ENCODE measurements around the gene ZFYVE28.

ZFYVE28 gene

DNA sequence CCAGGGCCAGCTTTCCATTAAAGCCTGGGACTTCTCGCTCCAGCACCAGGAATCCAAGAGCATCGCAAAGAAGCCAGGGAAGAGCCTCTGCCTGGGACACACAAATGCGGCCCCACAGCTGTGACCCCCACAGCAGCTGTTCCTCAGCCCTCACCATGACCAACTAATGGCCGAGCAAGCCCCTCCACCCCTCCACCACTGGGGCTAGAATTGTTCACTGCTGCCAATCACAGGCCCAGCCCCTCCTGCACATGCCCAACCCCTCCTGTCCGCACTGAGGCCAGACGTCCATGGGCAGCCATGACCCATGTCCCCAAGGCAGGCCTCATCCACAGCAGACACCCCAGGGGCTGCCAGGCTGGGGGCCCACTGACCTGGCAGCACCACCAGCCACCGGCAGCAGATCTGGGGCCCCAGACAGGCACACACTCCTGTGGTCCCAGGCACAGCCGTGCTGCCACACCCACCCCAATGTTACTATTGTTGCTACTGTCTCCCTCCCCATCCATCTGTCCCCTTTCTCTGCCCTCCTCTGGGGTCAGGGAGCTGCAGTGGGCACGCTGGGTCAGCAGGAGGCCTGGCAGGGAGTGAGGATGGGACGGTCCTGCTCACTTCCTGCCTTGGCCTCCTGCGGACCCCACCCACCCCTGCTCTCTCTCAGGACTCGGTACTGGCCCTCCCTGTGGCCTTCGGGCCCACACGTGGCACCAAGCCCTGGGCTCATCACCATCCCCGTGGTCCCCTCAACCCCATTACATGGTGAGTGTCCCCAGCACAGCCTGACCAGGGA, 56.0 kb downstream of the ZFYVE28 start:
- peaks cover 0 to 19% of the 10 kb centered on the region in 2 donors for H3K27me3 Mint-ChIP-seq
- no peaks in the 10 kb centered on the region for H3K9me3 Mint-ChIP-seq
- peak overlapping the region; percentile 11 for H3K27ac Mint-ChIP-seq
- no peak for DNase-seq
- no peaks in the 10 kb centered on the region for H3K36me3 Mint-ChIP-seq
- no peaks in the 10 kb centered on the region for H3K4me1 Mint-ChIP-seq
- no peak overlapping the region for H3K4me3 Mint-ChIP-seq
- ATAC-seq (replicated peaks), result no peak

- DNase-seq, result no peak
- Mint-ChIP-seq H3K27ac (no peak overlapping the region), H3K36me3 (no peaks in the 10 kb centered on the region), H3K4me3 (no peak overlapping the region), H3K9me3 (no peaks in the 10 kb centered on the region), H3K4me1 (no peaks in the 10 kb centered on the region), H3K27me3 (peaks cover 0 to 19% of the 10 kb centered on the region in 2 donors)
- no peak for ATAC-seq (replicated peaks)
Measured at GRCh38 chr4:2361366-2362265, 56.8 kb downstream of the ZFYVE28 start.

GRCh38 chr4:2360396-2360730, 58.1 kb downstream of the ZFYVE28 start:
- H3K9me3 Mint-ChIP-seq, result no peaks in the 10 kb centered on the region
- H3K27me3 Mint-ChIP-seq, result peaks cover 0 to 16% of the 10 kb centered on the region in 2 donors
- no peak overlapping the region for H3K4me3 Mint-ChIP-seq
- no peak overlapping the region for H3K27ac Mint-ChIP-seq
- no peak for ATAC-seq (replicated peaks)
- no peaks in the 10 kb centered on the region for H3K36me3 Mint-ChIP-seq
- peaks cover 0 to 2% of the 10 kb centered on the region in 2 donors for H3K4me1 Mint-ChIP-seq
- DNase-seq, result no peak

DNA sequence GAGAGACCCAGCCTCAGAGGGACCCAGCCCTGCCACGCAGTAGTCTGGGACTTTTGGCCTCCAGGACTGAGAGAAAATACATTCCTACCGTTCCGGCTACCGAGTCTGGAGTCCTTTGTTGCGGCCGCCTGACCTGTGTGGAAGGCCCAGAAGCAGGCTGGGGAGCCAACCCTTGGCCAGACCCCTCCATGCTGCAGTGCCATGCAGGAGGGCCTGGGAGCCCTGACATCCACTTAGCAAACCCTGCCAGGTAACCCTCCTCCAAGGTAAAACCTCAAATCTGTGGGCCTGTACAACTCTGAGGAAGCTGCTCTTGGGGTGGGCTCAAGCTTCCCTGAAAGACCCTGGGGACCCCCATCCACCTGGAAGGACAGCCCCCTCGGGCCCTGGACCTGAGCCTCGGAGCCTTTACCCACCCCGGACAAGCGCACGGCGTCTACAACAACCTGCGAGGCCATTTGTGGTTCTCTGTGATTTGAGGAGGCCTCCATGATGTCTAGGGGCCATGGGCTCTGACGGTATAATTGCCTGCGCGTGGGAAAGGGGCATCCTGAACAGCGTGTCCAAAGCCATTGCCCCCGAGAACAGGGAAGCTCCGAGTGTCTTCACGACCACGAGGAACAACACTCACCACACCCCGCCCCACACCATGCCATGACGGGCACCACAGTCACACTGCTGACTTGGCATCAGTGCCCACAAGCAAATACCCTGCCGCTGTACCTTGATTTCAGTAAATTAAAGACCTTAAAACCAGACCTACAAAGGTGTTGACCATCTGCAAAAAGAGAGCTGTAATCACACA, 58.7 kb downstream of the ZFYVE28 start:
- Mint-ChIP-seq H3K4me1 (peaks cover 2 to 8% of the 10 kb centered on the region in 2 donors), H3K9me3 (no peaks in the 10 kb centered on the region), H3K4me3 (no peak overlapping the region), H3K36me3 (no peaks in the 10 kb centered on the region), H3K27ac (peak overlapping the region; percentile 14), H3K27me3 (peaks cover 0 to 13% of the 10 kb centered on the region in 2 donors)
- ATAC-seq (replicated peaks), result no peak
- DNase-seq, result no peak

DNA sequence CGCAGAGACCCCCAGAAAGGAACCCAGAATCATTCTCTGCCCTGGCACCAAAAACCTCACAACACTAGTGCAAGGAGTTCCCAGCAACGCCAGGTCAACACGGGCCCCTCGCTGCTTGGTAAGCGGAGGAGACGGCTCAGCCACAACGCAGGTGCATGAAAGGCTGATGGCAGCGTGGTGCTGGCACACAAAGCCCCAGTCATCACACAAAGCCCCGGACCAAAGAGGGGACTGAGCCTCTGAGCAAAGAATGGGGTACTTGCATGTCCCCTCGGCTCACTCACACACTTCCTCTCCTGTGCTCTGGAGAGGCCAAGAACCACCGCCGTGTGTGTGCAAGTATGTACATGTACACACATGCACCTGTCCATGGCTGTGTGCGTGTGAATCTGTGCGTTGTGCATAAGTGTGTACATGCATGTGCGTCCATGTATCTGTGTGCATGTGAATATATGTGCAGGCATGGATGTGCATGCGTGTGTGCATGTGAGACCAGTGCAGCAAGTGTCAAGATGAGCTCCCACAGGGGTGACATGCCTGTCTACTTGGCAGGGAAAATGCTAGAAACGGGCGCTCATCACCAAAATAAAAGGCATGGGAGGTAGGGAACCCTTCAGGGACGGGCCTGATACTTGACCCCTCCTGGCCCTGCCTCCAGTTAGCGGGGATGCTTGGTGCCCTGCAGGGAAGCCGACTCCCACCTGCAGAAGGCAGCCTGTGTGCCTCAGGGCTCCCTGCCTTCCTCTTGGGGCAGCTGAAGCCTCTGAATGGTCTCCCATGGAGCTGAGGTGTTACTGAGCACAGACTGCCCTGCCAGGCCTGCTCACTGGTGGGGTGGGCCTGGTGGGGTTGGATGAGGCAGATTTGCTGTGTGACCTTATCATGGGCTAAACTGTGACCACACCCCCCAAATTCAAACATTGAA, 60.4 kb downstream of the ZFYVE28 start:
- Mint-ChIP-seq H3K27me3 (peaks cover 0 to 6% of the 10 kb centered on the region in 2 donors), H3K4me1 (peaks cover 5 to 17% of the 10 kb centered on the region in 2 donors), H3K9me3 (no peaks in the 10 kb centered on the region), H3K4me3 (no peak overlapping the region), H3K36me3 (no peaks in the 10 kb centered on the region), H3K27ac (no peak overlapping the region)
- ATAC-seq (replicated peaks), result no peak
- DNase-seq, result no peak

- peaks cover 12 to 24% of the 10 kb centered on the region in 2 donors for H3K4me1 Mint-ChIP-seq
- no peaks in the 10 kb centered on the region for H3K9me3 Mint-ChIP-seq
- H3K27me3 Mint-ChIP-seq, result no peaks in the 10 kb centered on the region
- H3K36me3 Mint-ChIP-seq, result no peaks in the 10 kb centered on the region
- H3K4me3 Mint-ChIP-seq, result no peak overlapping the region
- DNase-seq, result no peak
- no peak for ATAC-seq (replicated peaks)
- no peak overlapping the region for H3K27ac Mint-ChIP-seq
Measured at GRCh38 chr4:2356123-2357069, 62.0 kb downstream of the ZFYVE28 start.

DNA sequence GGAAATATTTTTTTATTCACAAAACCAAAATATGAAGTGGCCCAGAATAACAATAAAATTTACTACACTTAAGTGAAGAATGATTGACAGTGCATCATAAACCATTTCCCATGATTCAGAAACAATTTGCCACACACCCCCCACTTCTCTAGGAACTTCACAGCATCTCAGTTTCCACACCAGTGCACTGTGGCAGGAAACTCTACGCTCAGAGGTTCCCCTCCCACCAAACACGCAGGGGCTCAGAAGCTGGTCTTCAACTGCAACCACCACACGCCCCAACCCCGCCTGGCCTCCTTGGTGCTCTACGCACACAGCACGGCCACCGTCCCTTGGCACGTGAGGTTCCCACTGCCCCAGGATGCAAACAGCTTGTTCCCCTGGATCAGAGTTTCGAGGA, 63.7 kb downstream of the ZFYVE28 start:
- Mint-ChIP-seq H3K27ac (no peak overlapping the region), H3K27me3 (no peaks in the 10 kb centered on the region), H3K4me1 (peaks cover 12 to 24% of the 10 kb centered on the region in 2 donors), H3K36me3 (no peaks in the 10 kb centered on the region), H3K4me3 (no peak overlapping the region), H3K9me3 (no peaks in the 10 kb centered on the region)
- ATAC-seq (replicated peaks) (peak; percentile 85 to 87), DNase-seq (peak; percentile 24)

DNA sequence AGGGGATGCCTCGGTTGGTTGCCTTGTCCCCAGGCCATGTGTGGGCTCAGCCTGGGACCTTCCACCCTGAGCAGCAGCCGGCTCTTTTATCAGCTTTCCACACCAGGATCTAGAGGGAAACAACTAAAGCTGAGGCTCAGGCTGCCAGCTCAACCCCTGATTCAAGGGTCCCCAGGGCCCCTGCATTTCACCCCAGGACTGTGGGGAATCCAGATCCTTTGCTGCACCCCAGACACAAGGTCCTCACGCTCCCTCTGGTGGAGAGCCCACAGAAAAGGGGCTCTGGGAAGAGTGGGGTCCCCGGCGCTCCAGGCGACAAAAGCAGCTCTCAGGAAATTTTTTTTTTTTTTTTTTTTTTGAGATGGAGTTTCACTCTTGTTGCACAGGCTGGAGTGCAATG, 64.3 kb downstream of the ZFYVE28 start:
- no peaks in the 10 kb centered on the region for H3K36me3 Mint-ChIP-seq
- ATAC-seq (replicated peaks), result peak; percentile 17
- H3K4me1 Mint-ChIP-seq, result peaks cover 12 to 24% of the 10 kb centered on the region in 2 donors
- no peaks in the 10 kb centered on the region for H3K9me3 Mint-ChIP-seq
- no peaks in the 10 kb centered on the region for H3K27me3 Mint-ChIP-seq
- DNase-seq, result no peak
- no peak overlapping the region for H3K4me3 Mint-ChIP-seq
- H3K27ac Mint-ChIP-seq, result no peak overlapping the region

DNA sequence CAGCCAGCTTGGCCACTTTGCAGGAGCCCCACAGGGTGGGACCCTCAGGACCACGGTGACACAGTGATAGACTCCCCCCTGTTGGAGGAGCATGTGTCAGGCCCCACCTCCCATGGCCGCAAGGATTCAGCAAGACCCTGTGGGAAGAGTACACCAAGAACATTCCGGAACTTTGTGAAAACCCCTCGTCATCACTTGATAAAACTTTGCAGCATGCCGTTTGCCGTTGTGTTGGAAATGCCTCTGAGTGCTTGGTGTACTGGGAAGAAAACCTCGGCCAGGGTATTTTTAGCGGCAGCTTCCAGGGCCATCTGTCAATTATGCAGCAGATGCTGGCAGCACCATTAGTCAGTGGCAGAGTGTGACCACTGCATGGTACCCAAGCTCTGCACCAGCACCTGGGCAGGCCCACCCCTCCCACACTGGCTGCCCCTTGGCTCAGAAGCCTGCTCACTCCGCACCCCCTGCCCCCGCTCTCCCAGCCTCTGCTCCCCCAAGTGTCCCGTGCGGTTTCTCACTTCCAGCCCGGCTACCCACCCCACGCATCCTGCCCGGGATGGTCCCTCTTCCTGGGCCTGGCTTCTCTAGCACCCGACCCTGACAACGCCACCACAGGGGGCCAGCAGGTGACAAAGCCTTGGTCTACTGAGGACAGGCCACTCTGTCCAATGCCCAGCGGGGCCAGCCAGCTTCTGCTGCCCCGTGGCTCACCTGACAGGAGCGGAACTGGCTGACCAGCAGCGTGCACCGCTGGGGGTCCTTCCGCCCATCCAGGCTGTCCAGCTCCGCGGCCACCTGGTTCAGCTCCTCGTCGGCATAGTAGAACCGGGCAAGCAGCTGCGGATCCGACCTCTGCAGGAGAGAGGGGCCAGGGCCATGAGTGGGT, 65.0 kb downstream of the ZFYVE28 start:
- H3K27ac Mint-ChIP-seq, result no peak overlapping the region
- no peaks in the 10 kb centered on the region for H3K27me3 Mint-ChIP-seq
- no peak for ATAC-seq (replicated peaks)
- no peaks in the 10 kb centered on the region for H3K9me3 Mint-ChIP-seq
- H3K4me3 Mint-ChIP-seq, result no peak overlapping the region
- H3K4me1 Mint-ChIP-seq, result peaks cover 12 to 24% of the 10 kb centered on the region in 2 donors
- no peaks in the 10 kb centered on the region for H3K36me3 Mint-ChIP-seq
- no peak for DNase-seq

DNA sequence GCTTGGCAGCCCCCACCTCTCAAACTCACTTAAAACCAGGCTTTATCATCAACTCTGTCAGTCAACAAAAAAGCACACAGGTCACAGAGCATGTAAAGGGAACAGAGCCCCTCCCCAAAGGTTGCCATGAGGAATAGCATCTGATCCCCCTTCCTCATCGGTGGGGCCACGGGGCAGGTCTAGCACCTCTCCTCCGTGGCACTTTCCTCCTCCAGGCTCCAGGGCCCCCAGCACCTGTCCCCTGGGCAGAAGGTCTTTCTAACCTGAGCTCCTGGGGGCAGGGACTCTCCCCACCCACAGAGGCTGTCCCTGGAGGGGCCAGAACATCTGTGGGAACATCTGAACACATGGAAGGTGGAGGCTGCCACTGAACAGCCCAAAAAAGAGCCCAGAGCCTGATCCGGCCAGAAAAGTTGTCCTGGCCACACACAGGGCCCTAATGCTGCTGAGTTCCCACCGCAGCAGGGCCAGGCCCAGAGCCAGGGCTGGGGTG, 65.7 kb downstream of the ZFYVE28 start:
- Mint-ChIP-seq H3K36me3 (no peaks in the 10 kb centered on the region), H3K27ac (peak overlapping the region; percentile 54), H3K9me3 (no peaks in the 10 kb centered on the region), H3K27me3 (no peaks in the 10 kb centered on the region), H3K4me1 (peaks cover 12 to 24% of the 10 kb centered on the region in 2 donors), H3K4me3 (no peak overlapping the region)
- ATAC-seq (replicated peaks) (peak in 1 of 2 donors; percentile 33), DNase-seq (no peak)

GRCh38 chr4:2352171-2352570, 66.3 kb downstream of the ZFYVE28 start:
- no peak overlapping the region for H3K4me3 Mint-ChIP-seq
- H3K36me3 Mint-ChIP-seq, result no peaks in the 10 kb centered on the region
- ATAC-seq (replicated peaks) (no peak), DNase-seq (no peak)
- peak overlapping the region; percentile 59 for H3K27ac Mint-ChIP-seq
- no peaks in the 10 kb centered on the region for H3K27me3 Mint-ChIP-seq
- H3K9me3 Mint-ChIP-seq, result peaks cover 0 to 2% of the 10 kb centered on the region in 2 donors
- peaks cover 12 to 24% of the 10 kb centered on the region in 2 donors for H3K4me1 Mint-ChIP-seq

- DNase-seq, result no peak
- Mint-ChIP-seq H3K4me3 (no peak overlapping the region), H3K27ac (no peak overlapping the region)
Measured at GRCh38 chr4:2350982-2351381, 67.5 kb downstream of the ZFYVE28 start.

More at GRCh38 chr4:2350982-2351381, 67.5 kb downstream of the ZFYVE28 start:
- Mint-ChIP-seq H3K36me3 (no peaks in the 10 kb centered on the region), H3K27me3 (no peaks in the 10 kb centered on the region), H3K4me1 (peaks cover 12 to 24% of the 10 kb centered on the region in 2 donors), H3K9me3 (peaks cover 3 to 5% of the 10 kb centered on the region in 2 donors)
- no peak for ATAC-seq (replicated peaks)
